Skeletal muscle satellite cell (primary cell): Measurements from ENCODE around the gene TIMM22.
A peak's percentile ranks its signal among the peaks of the same experiment; 100 is the strongest.
"Not testable (repeated sequence)": the region's sequence is repeated elsewhere in the genome, so short reads cannot be mapped to it uniquely, and the experiment has no call there.

Source experiments
- H3K27me3 ChIP-seq: 2 replicates; pipeline ENCODE4 v1.7.0; 2013; ENCODE audit warnings: low read length; ENCODE audit not compliant: control insufficient read depth, insufficient read depth
- H3K36me3 ChIP-seq: 2 replicates; pipeline ENCODE4 v1.7.0; 2013; ENCODE audit warnings: mild to moderate bottlenecking, control low read depth, low read length; ENCODE audit not compliant: insufficient read depth
- H3K4me1 ChIP-seq: 2 replicates; pipeline ENCODE4 v1.7.0; 2013; ENCODE audit warnings: low read length; ENCODE audit not compliant: control insufficient read depth, insufficient read depth
- H3K4me2 ChIP-seq: 2 replicates; pipeline ENCODE4 v1.7.0; 2013; ENCODE audit warnings: mild to moderate bottlenecking, low read length
- H3K4me3 ChIP-seq: 2 replicates; pipeline ENCODE4 v1.7.0; 2013; ENCODE audit warnings: low read length
- H3K9ac ChIP-seq: 2 replicates; pipeline ENCODE4 v1.7.0; 2013; ENCODE audit warnings: mild to moderate bottlenecking, low read depth, low read length, moderate library complexity
- H3K9me3 ChIP-seq: replicated peaks from 2 replicates; pipeline ENCODE4 v1.7.0; 2013; ENCODE audit warnings: mild to moderate bottlenecking, control low read depth, low read length

TIMM22 gene

GRCh38 chr17:962166-962565, 34.8 kb upstream of the TIMM22 start:
- Histone ChIP-seq H3K9me3 (no peaks in the 10 kb centered on the region), H3K9ac (no peak overlapping the region), H3K4me3 (no peak overlapping the region), H3K36me3 (no peaks in the 10 kb centered on the region), H3K4me1 (no peaks in the 10 kb centered on the region), H3K4me2 (no peak overlapping the region), H3K27me3 (peaks cover 7% of the 10 kb centered on the region)

- Histone ChIP-seq H3K4me3 (no peak overlapping the region), H3K27me3 (peaks cover 7% of the 10 kb centered on the region), H3K36me3 (no peaks in the 10 kb centered on the region), H3K4me2 (no peak overlapping the region), H3K9me3 (no peaks in the 10 kb centered on the region), H3K9ac (no peak overlapping the region), H3K4me1 (no peaks in the 10 kb centered on the region)
Observed at GRCh38 chr17:962670-963069, 34.3 kb upstream of the TIMM22 start.

- Histone ChIP-seq H3K36me3 (no peaks in the 10 kb centered on the region), H3K4me2 (no peak overlapping the region), H3K4me3 (no peak overlapping the region), H3K27me3 (peaks cover 7% of the 10 kb centered on the region), H3K9me3 (no peaks in the 10 kb centered on the region), H3K4me1 (peaks cover 11% of the 10 kb centered on the region), H3K9ac (no peak overlapping the region)
Observed at GRCh38 chr17:964876-965275, 32.1 kb upstream of the TIMM22 start.

GRCh38 chr17:965311-965989, 31.5 kb upstream of the TIMM22 start:
- Histone ChIP-seq H3K36me3 (no peaks in the 10 kb centered on the region), H3K4me2 (no peak overlapping the region), H3K4me3 (no peak overlapping the region), H3K27me3 (peaks cover 12% of the 10 kb centered on the region), H3K9me3 (no peaks in the 10 kb centered on the region), H3K9ac (no peak overlapping the region), H3K4me1 (peaks cover 14% of the 10 kb centered on the region)

GRCh38 chr17:967122-967521, 29.8 kb upstream of the TIMM22 start:
- H3K9ac ChIP-seq = no peak overlapping the region
- peaks cover 14% of the 10 kb centered on the region for H3K4me1 ChIP-seq

GRCh38 chr17:968812-969730, 27.9 kb upstream of the TIMM22 start:
- H3K4me1 ChIP-seq = peaks cover 14% of the 10 kb centered on the region

More at GRCh38 chr17:967122-967521, 29.8 kb upstream of the TIMM22 start:
- Histone ChIP-seq H3K9me3 (no peaks in the 10 kb centered on the region), H3K27me3 (peaks cover 14% of the 10 kb centered on the region), H3K36me3 (no peaks in the 10 kb centered on the region), H3K4me3 (no peak overlapping the region), H3K4me2 (no peak overlapping the region)

GRCh38 chr17:969811-970355, 27.0 kb upstream of the TIMM22 start:
- no peaks in the 10 kb centered on the region for H3K36me3 ChIP-seq
- H3K9ac ChIP-seq = peak overlapping the region; percentile 30
- H3K9me3 ChIP-seq = no peaks in the 10 kb centered on the region
- H3K27me3 ChIP-seq = peaks cover 7% of the 10 kb centered on the region
- H3K4me2 ChIP-seq = peak overlapping the region; percentile 79
- peak overlapping the region; percentile 58 for H3K4me3 ChIP-seq
- peaks cover 14% of the 10 kb centered on the region for H3K4me1 ChIP-seq

More at GRCh38 chr17:968812-969730, 27.9 kb upstream of the TIMM22 start:
- Histone ChIP-seq H3K36me3 (no peaks in the 10 kb centered on the region), H3K4me3 (peak overlapping the region; percentile 58), H3K9me3 (no peaks in the 10 kb centered on the region), H3K9ac (peak overlapping the region; percentile 30), H3K27me3 (peaks cover 11% of the 10 kb centered on the region), H3K4me2 (peak overlapping the region; percentile 79)

GRCh38 chr17:970364-970763, 26.6 kb upstream of the TIMM22 start:
- Histone ChIP-seq H3K9me3 (no peaks in the 10 kb centered on the region), H3K9ac (no peak overlapping the region), H3K4me1 (peaks cover 14% of the 10 kb centered on the region), H3K4me2 (peak overlapping the region; percentile 79), H3K4me3 (no peak overlapping the region), H3K36me3 (no peaks in the 10 kb centered on the region), H3K27me3 (peaks cover 7% of the 10 kb centered on the region)

GRCh38 chr17:971861-972260, 25.1 kb upstream of the TIMM22 start:
- not testable (repeated sequence) for H3K9ac ChIP-seq, H3K36me3 ChIP-seq, H3K4me3 ChIP-seq, H3K4me2 ChIP-seq, H3K9me3 ChIP-seq
- H3K4me1 ChIP-seq = peaks cover 14% of the 10 kb centered on the region
- peaks cover 15% of the 10 kb centered on the region for H3K27me3 ChIP-seq

- Histone ChIP-seq H3K4me2 (no peak overlapping the region), H3K4me1 (peaks cover 14% of the 10 kb centered on the region), H3K36me3 (no peaks in the 10 kb centered on the region), H3K9me3 (no peaks in the 10 kb centered on the region), H3K4me3 (no peak overlapping the region), H3K27me3 (peaks cover 19% of the 10 kb centered on the region), H3K9ac (no peak overlapping the region)
Observed at GRCh38 chr17:973053-973452, 23.9 kb upstream of the TIMM22 start.

GRCh38 chr17:974778-975177, 22.2 kb upstream of the TIMM22 start:
- H3K9ac ChIP-seq, H3K4me3 ChIP-seq, H3K4me1 ChIP-seq, H3K36me3 ChIP-seq, H3K4me2 ChIP-seq, H3K9me3 ChIP-seq: not testable (repeated sequence)
- H3K27me3 ChIP-seq = peaks cover 23% of the 10 kb centered on the region
